K562 (cell line): ENCODE data around the gene SLC9A7. TPM values are rescaled to one million over a fixed set of nuclear protein-coding genes. Genes with fewer than 3 reads are reported as not detected.

ENCODE experiments used
- ATAC-seq: fragments of 200-7000 bp; cut with Tn5 transposase; 3 replicates; pipeline ENCODE4 v1.9.1; 2020; ENCODE audit warnings: moderate library complexity
- BruUV-seq: library from RNA; stranded (reverse); fragments of 400-500 nt; replicated peaks from 2 replicates; lab custom pipeline; 2021; lab: Mats Ljungman, UMichigan
- CTCF ChIA-PET: fragments of 300-600 bp; formaldehyde crosslinking; extraction: SDS; loops from one replicate; lab custom pipeline; 2021; ENCODE audit warnings: low intra/inter-chr PET ratio; lab: Yijun Ruan, JAX
- POLR2A ChIA-PET: fragments of 300-600, 350-650 bp; sonication (Branson Sonifier 250); formaldehyde crosslinking; extraction: SDS; loops from one replicate; lab custom pipeline; 2021; ENCODE audit warnings: antibody characterized with exemption, inconsistent platforms; lab: Yijun Ruan, JAX
- DNase-seq, 4 experiments: peaks; one replicate each; pipeline versions ENCODE4 v3.0.0 to v3.0.0-alpha.2; 2011 to 2018; ENCODE audit warnings: low spot score in 3 of 4, mixed read lengths in 3 of 4; ENCODE audit errors: extremely low read depth in 1 of 4
- FAIRE-seq: peaks from 2 replicates; lab custom pipeline; 2011; peaks lifted over from hg19 to GRCh38; lab: Jason Lieb, UNC
- H2AFZ ChIP-seq: 2 replicates; pipeline ENCODE4 v1.6.0; 2011; ENCODE audit warnings: low read depth, low read length, control low read depth, inconsistent platforms
- H3K27ac ChIP-seq: fragments of 200-600 bp; 3 replicates; pipeline ENCODE4 v1.8.0; 2011; ENCODE audit warnings: low read depth, mild to moderate bottlenecking, control low read depth, inconsistent platforms, low read length, moderate library complexity, mixed read lengths; ENCODE audit errors: extremely low read depth
- H3K27me3 ChIP-seq, 2 experiments: fragments of 300-600 bp in 1 of 2; 2 replicates in 1 of 2; 3 replicates in 1 of 2; pipeline versions ENCODE4 v1.6.0 to v1.8.0; 2011; ENCODE audit warnings: inconsistent platforms in 2 of 2, low read length in 2 of 2, mild to moderate bottlenecking in 1 of 2, mixed read lengths in 1 of 2, moderate library complexity in 1 of 2; ENCODE audit not compliant: control insufficient read depth in 2 of 2, insufficient read depth in 2 of 2
- H3K36me3 ChIP-seq: fragments of 300-600 bp; 3 replicates; pipeline ENCODE4 v1.8.0; 2011; ENCODE audit warnings: mild to moderate bottlenecking, low read length, inconsistent platforms; ENCODE audit not compliant: control insufficient read depth, insufficient read depth
- H3K4me1 ChIP-seq, 2 experiments: fragments of 200-600 bp in 1 of 2; replicated peaks in 1 of 2; 2 replicates in 1 of 2; 3 replicates in 1 of 2; pipeline versions ENCODE4 v1.5.1 to v1.8.0; 2011; ENCODE audit warnings: inconsistent platforms in 2 of 2, low read length in 2 of 2, mild to moderate bottlenecking in 1 of 2, mixed read lengths in 1 of 2, moderate library complexity in 1 of 2; ENCODE audit not compliant: control insufficient read depth in 2 of 2, insufficient read depth in 2 of 2
- H3K4me2 ChIP-seq: 2 replicates; pipeline ENCODE4 v1.6.1; 2011; ENCODE audit warnings: low read length, control low read depth, inconsistent platforms, mixed read lengths; ENCODE audit not compliant: insufficient read depth
- H3K4me3 ChIP-seq: fragments of 200-600 bp; sonication (generic), shearing (Covaris generic); 2 replicates; pipeline ENCODE4 v1.5.1; 2016; ENCODE audit warnings: control low read depth, inconsistent platforms
- H3K79me2 ChIP-seq: fragments of 200-600 bp; 3 replicates; pipeline ENCODE4 v1.8.0; 2011; ENCODE audit warnings: low read length, inconsistent platforms; ENCODE audit not compliant: control insufficient read depth, insufficient read depth
- H3K9ac ChIP-seq, 2 experiments: 2 replicates each; pipeline versions ENCODE4 v1.6.0 to v1.6.1; 2011; ENCODE audit warnings: low read depth in 2 of 2, low read length in 2 of 2, control low read depth in 1 of 2, inconsistent platforms in 1 of 2, mild to moderate bottlenecking in 1 of 2, mixed read lengths in 1 of 2; ENCODE audit not compliant: insufficient read depth in 1 of 2
- H3K9me1 ChIP-seq: one replicate; pipeline ENCODE4 v1.6.0; 2011; ENCODE audit warnings: inconsistent platforms, mild to moderate bottlenecking, low read length, moderate library complexity; ENCODE audit not compliant: control insufficient read depth, insufficient read depth
- H3K9me3 ChIP-seq: replicated peaks from 2 replicates; pipeline ENCODE4 v1.5.1; 2011; ENCODE audit warnings: low read depth, low read length, inconsistent platforms; ENCODE audit not compliant: control insufficient read depth, insufficient read depth
- H4K20me1 ChIP-seq: replicated peaks from 2 replicates; pipeline ENCODE4 v1.6.1; 2011; ENCODE audit warnings: low read length, inconsistent platforms, mixed read lengths; ENCODE audit not compliant: control insufficient read depth, insufficient read depth
- CREM ChIP-seq: IDR thresholded peaks from 2 replicates; pipeline ENCODE4 v1.6.1; 2014; ENCODE audit warnings: antibody characterized with exemption, low read depth
- HNRNPUL1 ChIP-seq: fragments of 200-400 bp; formaldehyde crosslinking; IDR thresholded peaks from 2 replicates; pipeline ENCODE4 v1.6.1; 2017; ENCODE audit warnings: low read length
- L3MBTL2 ChIP-seq: fragments of 450-650 bp; IDR thresholded peaks from 2 replicates; pipeline ENCODE4 v1.6.1; 2016; ENCODE audit warnings: mild to moderate bottlenecking, moderate library complexity
- MBD2 ChIP-seq: sonication (generic); IDR thresholded peaks from 2 replicates; pipeline ENCODE4 v1.6.1; 2016; ENCODE audit warnings: low read depth, borderline replicate concordance
- RBM15 ChIP-seq: fragments of 200-400 bp; formaldehyde crosslinking; IDR thresholded peaks from 2 replicates; pipeline ENCODE4 v1.6.1; 2018; ENCODE audit warnings: mild to moderate bottlenecking, low read length, moderate library complexity; ENCODE audit not compliant: insufficient read depth
- SIX5 ChIP-seq, 2 experiments: IDR thresholded peaks; 2 replicates each; pipeline ENCODE4 v1.6.1; 2011; ENCODE audit warnings: low read length in 2 of 2, borderline replicate concordance in 1 of 2, low read depth in 1 of 2, mild to moderate bottlenecking in 1 of 2, moderate library complexity in 1 of 2; ENCODE audit not compliant: insufficient read depth in 1 of 2
- U2AF1 ChIP-seq: fragments of 200-400 bp; formaldehyde crosslinking; optimal IDR thresholded peaks from 2 replicates; pipeline ENCODE3; 2017; ENCODE audit warnings: mild to moderate bottlenecking, low read depth, low read length, moderate library complexity
- XRCC4 ChIP-seq: IDR thresholded peaks from one replicate; pipeline ENCODE4 v1.6.1; 2011; ENCODE audit not compliant: insufficient read depth, insufficient read length; ENCODE audit errors: extremely low read depth
- ZHX1 ChIP-seq: fragments of 150-350 bp; conservative IDR thresholded peaks from 2 replicates; pipeline ENCODE4 v1.6.1; 2014; ENCODE audit warnings: low read length
- ZKSCAN1 ChIP-seq: fragments of 150-350 bp; IDR thresholded peaks from 2 replicates; pipeline ENCODE4 v1.6.1; 2016; ENCODE audit warnings: low read depth, low read length
- ZNF217 ChIP-seq: sonication (generic); formaldehyde crosslinking; IDR thresholded peaks from 2 replicates; pipeline ENCODE4 v1.8.0; 2022; ENCODE audit warnings: mild to moderate bottlenecking, missing genetic modification reagents
- ZNF239 ChIP-seq: fragments of 250-450 bp; sonication (Bioruptor Pico); IDR thresholded peaks from 2 replicates; pipeline ENCODE4 v1.4.0; 2020; ENCODE audit warnings: mild to moderate bottlenecking
- WGBS: fragments of 100-300 bp; shearing (Covaris generic); methylation state at CpG from one replicate; pipeline ENCODE4 v1.1.6; 2016; ENCODE audit warnings: low coverage, mixed read lengths; ENCODE audit not compliant: insufficient coverage; ENCODE audit errors: missing lambda C conversion rate; 5-methylcytosine and 5-hydroxymethylcytosine counted together
- in situ Hi-C: fragments of 300-500 bp; cut with MboI; formaldehyde crosslinking; loops from 4 replicates; pipeline ENCODE4 v1.15.0; 2018; ENCODE audit warnings: inconsistent platforms, mixed read lengths
- intact Hi-C: fragments of 100-400 bp; cut with micrococcal nuclease; formaldehyde crosslinking; loops from 2 replicates; pipeline ENCODE4 v1.14.2; 2022
- polyA plus RNA-seq, 8 experiments: library from polyadenylated mRNA; depleted of rRNA in 4 of 8; stranded (reverse) in 5 of 8; unstranded in 3 of 8; fragments of >200 nt; fragmentation: Nextera tagmentation in 2 of 8; fragmentation: Illumina TruSeq in 1 of 8; extraction: Ambion mirVana in 2 of 8; extraction: Trizol in 1 of 8; gene quantifications; 2 replicates each; pipeline versions ENCODE4 v1.2.1 to v1.2.3, GENCODE V29; 2011 to 2014; ENCODE audit warnings: inconsistent platforms in 1 of 8, missing spikeins in 1 of 8
- total RNA-seq, 7 experiments: library from RNA; depleted of rRNA in 6 of 7; stranded (reverse); fragments of >200 nt in 6 of 7; fragmentation: Illumina TruSeq in 2 of 7; extraction: Trizol in 2 of 7; gene quantifications; 2 replicates each; pipeline versions ENCODE4 v1.2.1 to v1.2.3, GENCODE V29; 2011 to 2021; ENCODE audit warnings: low replicate concordance in 1 of 7
- TF ChIP-seq, protein P1 (sequence below): sonication (generic); formaldehyde crosslinking; IDR thresholded peaks from 2 replicates; pipeline ENCODE4 v1.9.0; 2022; ENCODE audit warnings: mild to moderate bottlenecking, missing genetic modification reagents
- TF ChIP-seq, protein P2 (sequence below): fragments of 250-450 bp; sonication (Bioruptor Pico); IDR thresholded peaks from 2 replicates; pipeline ENCODE4 v1.8.0; 2021; ENCODE audit warnings: borderline replicate concordance, mild to moderate bottlenecking, moderate library complexity; ENCODE audit not compliant: poor library complexity, severe bottlenecking

Gene SLC9A7
- total and polyA plus RNA-seq, 9 of the 15 experiments (the other 6 are each of a cell fraction or from before 2014, with no cell fraction given), result 0.04 to 0.13 (median 0.09) TPM; not detected in 5

DNA sequence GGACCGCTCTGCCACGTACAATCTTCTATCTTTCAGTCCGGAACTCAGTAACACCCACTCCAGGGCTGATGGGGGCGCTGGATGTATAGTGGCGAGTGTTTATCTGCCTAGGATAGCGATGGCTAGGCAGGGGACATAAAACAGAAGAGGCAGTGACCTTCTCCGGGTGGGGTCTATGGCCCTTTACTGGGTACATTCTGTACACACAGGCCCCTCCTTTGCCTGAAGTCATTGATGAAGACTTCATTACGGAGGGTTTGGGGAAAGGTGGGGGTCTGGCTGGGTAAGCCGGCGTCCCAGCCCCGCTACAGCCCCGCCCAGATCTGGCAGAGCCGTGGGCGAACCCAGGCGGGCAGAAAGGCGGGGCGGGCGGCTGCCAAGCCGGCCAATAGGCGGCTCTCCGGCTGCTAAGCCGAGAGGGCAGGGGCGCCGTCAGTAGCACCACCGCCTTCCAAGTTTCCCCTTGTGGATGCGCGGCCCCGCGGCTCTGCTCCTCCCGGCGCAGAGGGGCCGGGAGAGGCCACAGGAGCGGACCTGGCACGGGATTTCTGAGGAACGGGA, 185.5 kb downstream of the SLC9A7 start, which contains the start of gene CHST7:
CHST7 (plus strand) TSS at position 435 of the 561 bp plus-strand sequence. CDS start 167 bp downstream, outside the sequence.
- CTCF ChIA-PET, result no interaction called here
- in situ Hi-C loops, result no loop called here

GRCh38 chrX:46572340-46572936, 186.5 kb downstream of the SLC9A7 start:
- no TSS peak for BruUV-seq
- no peaks in the 10 kb centered on the region for H3K27me3 ChIP-seq
- intact Hi-C loops, result no loop called here
- DNase-seq (peak in 1 of 4 experiments; percentile 8), ATAC-seq (no peak), FAIRE-seq (no peak)
- WGBS, result 20% methylated on average over 5 of the region's 5 CpGs
- H4K20me1 ChIP-seq, result no peaks in the 10 kb centered on the region
- H3K4me2 ChIP-seq, result no peak overlapping the region
- no peaks in the 10 kb centered on the region for H3K9me3 ChIP-seq
- POLR2A ChIA-PET, result no interaction called here
- H3K4me3 ChIP-seq, result no peak overlapping the region
- H3K79me2 ChIP-seq, result no peaks in the 10 kb centered on the region
- CTCF ChIA-PET, result no interaction called here
- H3K36me3 ChIP-seq, result no peaks in the 10 kb centered on the region
- in situ Hi-C loops, result no loop called here
- H3K9ac ChIP-seq, result no peak overlapping the region
- no peak overlapping the region for H3K27ac ChIP-seq
- H2AFZ ChIP-seq, result no peak overlapping the region
- H3K4me1 ChIP-seq, result no peaks in the 10 kb centered on the region; a peak in 1 of 5 replicates
- H3K9me1 ChIP-seq, result no peaks in the 10 kb centered on the region
- no peak for TF ChIP-seq ZNF217 (CRISPR knock-in tag)
- TF ChIP-seq RBM15, result no peak
- TF ChIP-seq ZHX1, result no peak
- no peak for TF ChIP-seq XRCC4
- no peak for TF ChIP-seq MBD2
- no peak for TF ChIP-seq SIX5 (IDR thresholded peaks at IDR 0.05; ENCODE audit: borderline replicate concordance in 1 of 2, insufficient read depth in 1 of 2, low read depth in 1 of 2, low read length in 2 of 2)
- TF ChIP-seq, protein P1, sequence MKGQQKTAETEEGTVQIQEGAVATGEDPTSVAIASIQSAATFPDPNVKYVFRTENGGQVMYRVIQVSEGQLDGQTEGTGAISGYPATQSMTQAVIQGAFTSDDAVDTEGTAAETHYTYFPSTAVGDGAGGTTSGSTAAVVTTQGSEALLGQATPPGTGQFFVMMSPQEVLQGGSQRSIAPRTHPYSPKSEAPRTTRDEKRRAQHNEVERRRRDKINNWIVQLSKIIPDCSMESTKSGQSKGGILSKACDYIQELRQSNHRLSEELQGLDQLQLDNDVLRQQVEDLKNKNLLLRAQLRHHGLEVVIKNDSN, result no peak

More for the DNA sequence above, 185.5 kb downstream of the SLC9A7 start, which contains the start of gene CHST7:
- Histone ChIP-seq H3K79me2 (no peaks in the 10 kb centered on the region), H4K20me1 (no peaks in the 10 kb centered on the region), H3K4me2 (no peak within 1 kb of the TSS), H3K4me1 (no peaks in the 10 kb centered on the region; a peak in 1 of 5 replicates), H2AFZ (no peak within 1 kb of the TSS), H3K27me3 (no peaks in the 10 kb centered on the region), H3K27ac (no peak within 1 kb of the TSS), H3K9ac (no peak within 1 kb of the TSS), H3K9me1 (no peaks in the 10 kb centered on the region), H3K36me3 (no peaks in the 10 kb centered on the region), H3K4me3 (no peak within 1 kb of the TSS), H3K9me3 (no peaks in the 10 kb centered on the region)
- no TSS peak for BruUV-seq
- no peak for ATAC-seq
- no peak for FAIRE-seq
- intact Hi-C loops, result no loop called here
- TF ChIP-seq, protein P2, sequence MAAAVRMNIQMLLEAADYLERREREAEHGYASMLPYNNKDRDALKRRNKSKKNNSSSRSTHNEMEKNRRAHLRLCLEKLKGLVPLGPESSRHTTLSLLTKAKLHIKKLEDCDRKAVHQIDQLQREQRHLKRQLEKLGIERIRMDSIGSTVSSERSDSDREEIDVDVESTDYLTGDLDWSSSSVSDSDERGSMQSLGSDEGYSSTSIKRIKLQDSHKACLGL, result no peak
- no peak for TF ChIP-seq ZKSCAN1
- no peak for TF ChIP-seq ZNF239 (CRISPR knock-in tag)
- no peak for TF ChIP-seq L3MBTL2
- TF ChIP-seq HNRNPUL1, result no peak
- no peak for TF ChIP-seq U2AF1
- TF ChIP-seq CREM, result no peak
- POLR2A ChIA-PET, result no interaction called here
- WGBS, result 54% methylated on average over 13 of the region's 35 CpGs
- DNase-seq, result no peak
